K562 (cell line): Measurements from ENCODE around the gene LAMTOR4. TPM values are rescaled to one million over a fixed set of nuclear protein-coding genes. Genes with fewer than 3 reads are reported as not detected.

Experiments used
- BCOR ChIP-seq: fragments of 450-650 bp; IDR thresholded peaks from 2 replicates; pipeline ENCODE4 v1.6.1; 2016
- GTF2A2 ChIP-seq: IDR thresholded peaks from 2 replicates; pipeline ENCODE4 v1.6.1; 2016; ENCODE audit warnings: mild to moderate bottlenecking, missing genetic modification characterization, missing compliant biosample characterization
- MCM3 ChIP-seq: fragments of 450-650 bp; IDR thresholded peaks from 2 replicates; pipeline ENCODE4 v1.6.1; 2016
- MTA1 ChIP-seq: fragments of 450-650 bp; IDR thresholded peaks from 2 replicates; pipeline ENCODE4 v1.6.1; 2017; ENCODE audit warnings: borderline replicate concordance
- MYC ChIP-seq, 2 experiments: fragments of 250-450 bp in 1 of 2; sonication (Bioruptor Pico) in 1 of 2; IDR thresholded peaks; 2 replicates each; pipeline versions ENCODE4 v1.5.1 to v1.6.1; 2012 to 2021; ENCODE audit warnings: low read depth in 2 of 2, borderline replicate concordance in 1 of 2, improper control_type of control experiment in 1 of 2, low read length in 1 of 2, mild to moderate bottlenecking in 1 of 2, moderate library complexity in 1 of 2
- POLR2AphosphoS2 ChIP-seq: IDR thresholded peaks from 2 replicates; pipeline ENCODE4 v1.6.1; 2012; ENCODE audit warnings: low read length, improper control_type of control experiment
- SMARCA4 ChIP-seq: fragments of 450-650 bp; IDR thresholded peaks from 2 replicates; pipeline ENCODE4 v1.6.1; 2016
- ZNF41 ChIP-seq: fragments of 250-450 bp; sonication (Bioruptor Pico); conservative IDR thresholded peaks from 2 replicates; pipeline ENCODE4 v1.4.0; 2020; ENCODE audit warnings: mild to moderate bottlenecking
- ZNF764 ChIP-seq: fragments of 250-450 bp; sonication (Bioruptor Pico); IDR thresholded peaks from 2 replicates; pipeline ENCODE4 v1.4.0; 2020; ENCODE audit warnings: low read depth, mild to moderate bottlenecking, moderate library complexity
- ZNF778 ChIP-seq: fragments of 450-650 bp; formaldehyde crosslinking; IDR thresholded peaks from 2 replicates; pipeline ENCODE4 v1.4.0; 2020; ENCODE audit warnings: mild to moderate bottlenecking, moderate library complexity
- polyA plus RNA-seq, 8 experiments: library from polyadenylated mRNA; depleted of rRNA in 4 of 8; stranded (reverse) in 5 of 8; unstranded in 3 of 8; fragments of >200 nt; fragmentation: Nextera tagmentation in 2 of 8; fragmentation: Illumina TruSeq in 1 of 8; extraction: Ambion mirVana in 2 of 8; extraction: Trizol in 1 of 8; gene quantifications; 2 replicates each; pipeline versions ENCODE4 v1.2.1 to v1.2.3, GENCODE V29; 2011 to 2014; ENCODE audit warnings: inconsistent platforms in 1 of 8, missing spikeins in 1 of 8
- total RNA-seq, 7 experiments: library from RNA; depleted of rRNA in 6 of 7; stranded (reverse); fragments of >200 nt in 6 of 7; fragmentation: Illumina TruSeq in 2 of 7; extraction: Trizol in 2 of 7; gene quantifications; 2 replicates each; pipeline versions ENCODE4 v1.2.1 to v1.2.3, GENCODE V29; 2011 to 2021; ENCODE audit warnings: low replicate concordance in 1 of 7
- TF ChIP-seq, protein P1 (sequence below): sonication (generic); formaldehyde crosslinking; IDR thresholded peaks from 2 replicates; pipeline ENCODE4 v1.4.0; 2020; ENCODE audit warnings: mild to moderate bottlenecking, missing genetic modification reagents
- TF ChIP-seq, protein P2 (sequence below), 2 experiments: fragments of 250-450 bp in 1 of 2; fragments of 450-650 bp in 1 of 2; sonication (Bioruptor Pico) in 1 of 2; IDR thresholded peaks; 2 replicates each; pipeline versions ENCODE4 v1.6.1 to v1.8.0; 2016 to 2021; ENCODE audit warnings: mild to moderate bottlenecking in 2 of 2, moderate library complexity in 2 of 2, missing compliant biosample characterization in 1 of 2, missing genetic modification characterization in 1 of 2
- TF ChIP-seq, protein P3 (sequence below): fragments of 450-650 bp; formaldehyde crosslinking; IDR thresholded peaks from 2 replicates; pipeline ENCODE4 v1.4.0; 2022; ENCODE audit warnings: missing genetic modification characterization
- TF ChIP-seq, protein P4 (sequence below): sonication (generic); formaldehyde crosslinking; IDR thresholded peaks from 2 replicates; pipeline ENCODE4 v1.8.1; 2023; ENCODE audit warnings: mild to moderate bottlenecking, missing genetic modification reagents
- TF ChIP-seq, protein P5 (sequence below): fragments of 450-650 bp; formaldehyde crosslinking; IDR thresholded peaks from 2 replicates; pipeline ENCODE4 v1.4.0; 2020; ENCODE audit warnings: mild to moderate bottlenecking, moderate library complexity
- TF ChIP-seq, protein P6 (sequence below): IDR thresholded peaks from 3 replicates; pipeline ENCODE4 v1.6.1; 2011; ENCODE audit warnings: borderline replicate concordance, mild to moderate bottlenecking, moderate library complexity; ENCODE audit not compliant: insufficient read length; ENCODE audit errors: extremely low read depth
- TF ChIP-seq, protein P7 (sequence below): fragments of 250-450 bp; sonication (Bioruptor Pico); IDR thresholded peaks from 2 replicates; pipeline ENCODE4 v1.5.0; 2021

The LAMTOR4 gene
- total and polyA plus RNA-seq, 9 of the 15 experiments (the other 6 are each of a cell fraction or from before 2014, with no cell fraction given): 79.6 to 314 (median 195) TPM

DNA sequence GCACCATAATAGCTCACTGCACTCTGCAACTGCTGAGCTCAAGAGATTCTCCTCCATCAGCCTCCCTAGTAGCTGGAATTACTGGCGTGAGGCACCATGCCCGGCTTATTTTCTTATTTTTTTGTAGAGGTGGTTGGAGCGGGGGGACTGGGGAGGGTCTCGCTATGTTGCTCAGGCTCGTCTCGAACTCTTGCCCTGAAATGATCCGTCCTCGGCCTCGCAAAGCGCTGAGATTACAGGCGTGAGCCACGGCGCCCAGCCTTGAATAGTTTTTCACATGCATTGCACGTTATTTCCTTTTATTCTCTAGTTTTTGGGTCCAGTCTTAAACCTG is 526 bp upstream of the LAMTOR4 start (continued):
- TF ChIP-seq, protein P1, sequence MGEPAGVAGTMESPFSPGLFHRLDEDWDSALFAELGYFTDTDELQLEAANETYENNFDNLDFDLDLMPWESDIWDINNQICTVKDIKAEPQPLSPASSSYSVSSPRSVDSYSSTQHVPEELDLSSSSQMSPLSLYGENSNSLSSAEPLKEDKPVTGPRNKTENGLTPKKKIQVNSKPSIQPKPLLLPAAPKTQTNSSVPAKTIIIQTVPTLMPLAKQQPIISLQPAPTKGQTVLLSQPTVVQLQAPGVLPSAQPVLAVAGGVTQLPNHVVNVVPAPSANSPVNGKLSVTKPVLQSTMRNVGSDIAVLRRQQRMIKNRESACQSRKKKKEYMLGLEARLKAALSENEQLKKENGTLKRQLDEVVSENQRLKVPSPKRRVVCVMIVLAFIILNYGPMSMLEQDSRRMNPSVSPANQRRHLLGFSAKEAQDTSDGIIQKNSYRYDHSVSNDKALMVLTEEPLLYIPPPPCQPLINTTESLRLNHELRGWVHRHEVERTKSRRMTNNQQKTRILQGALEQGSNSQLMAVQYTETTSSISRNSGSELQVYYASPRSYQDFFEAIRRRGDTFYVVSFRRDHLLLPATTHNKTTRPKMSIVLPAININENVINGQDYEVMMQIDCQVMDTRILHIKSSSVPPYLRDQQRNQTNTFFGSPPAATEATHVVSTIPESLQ: 0 out of 2 replicates have a peak, but pooled peaks have one; percentile 94
- 0 out of 2 replicates have a peak, but pooled peaks have one; percentile 55 for TF ChIP-seq ZNF41
- TF ChIP-seq SMARCA4: 0 out of 2 replicates have a peak, but pooled peaks have one; percentile 20
- TF ChIP-seq, protein P2, sequence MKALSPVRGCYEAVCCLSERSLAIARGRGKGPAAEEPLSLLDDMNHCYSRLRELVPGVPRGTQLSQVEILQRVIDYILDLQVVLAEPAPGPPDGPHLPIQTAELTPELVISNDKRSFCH (CRISPR knock-in tag; IDR thresholded peaks at IDR 0.05): no peak
- TF ChIP-seq, protein P2 (tag; IDR thresholded peaks at IDR 0.05): 0 out of 2 replicates have a peak, but pooled peaks have one; percentile 21
- TF ChIP-seq, protein P3, sequence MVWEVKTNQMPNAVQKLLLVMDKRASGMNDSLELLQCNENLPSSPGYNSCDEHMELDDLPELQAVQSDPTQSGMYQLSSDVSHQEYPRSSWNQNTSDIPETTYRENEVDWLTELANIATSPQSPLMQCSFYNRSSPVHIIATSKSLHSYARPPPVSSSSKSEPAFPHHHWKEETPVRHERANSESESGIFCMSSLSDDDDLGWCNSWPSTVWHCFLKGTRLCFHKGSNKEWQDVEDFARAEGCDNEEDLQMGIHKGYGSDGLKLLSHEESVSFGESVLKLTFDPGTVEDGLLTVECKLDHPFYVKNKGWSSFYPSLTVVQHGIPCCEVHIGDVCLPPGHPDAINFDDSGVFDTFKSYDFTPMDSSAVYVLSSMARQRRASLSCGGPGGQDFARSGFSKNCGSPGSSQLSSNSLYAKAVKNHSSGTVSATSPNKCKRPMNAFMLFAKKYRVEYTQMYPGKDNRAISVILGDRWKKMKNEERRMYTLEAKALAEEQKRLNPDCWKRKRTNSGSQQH (CRISPR knock-in tag): no peak
- TF ChIP-seq ZNF764: peak; percentile 61; the same call in 1 of the 2 replicates
- TF ChIP-seq, protein P4, sequence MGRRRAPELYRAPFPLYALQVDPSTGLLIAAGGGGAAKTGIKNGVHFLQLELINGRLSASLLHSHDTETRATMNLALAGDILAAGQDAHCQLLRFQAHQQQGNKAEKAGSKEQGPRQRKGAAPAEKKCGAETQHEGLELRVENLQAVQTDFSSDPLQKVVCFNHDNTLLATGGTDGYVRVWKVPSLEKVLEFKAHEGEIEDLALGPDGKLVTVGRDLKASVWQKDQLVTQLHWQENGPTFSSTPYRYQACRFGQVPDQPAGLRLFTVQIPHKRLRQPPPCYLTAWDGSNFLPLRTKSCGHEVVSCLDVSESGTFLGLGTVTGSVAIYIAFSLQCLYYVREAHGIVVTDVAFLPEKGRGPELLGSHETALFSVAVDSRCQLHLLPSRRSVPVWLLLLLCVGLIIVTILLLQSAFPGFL (CRISPR knock-in tag): no peak
- no peak for TF ChIP-seq POLR2AphosphoS2
- no peak for TF ChIP-seq MYC (IDR thresholded peaks at IDR 0.05; ENCODE audit: low read depth, low read length)
- peak; percentile 52; the same call in 1 of the 2 replicates for TF ChIP-seq MYC (CRISPR knock-in tag; IDR thresholded peaks at IDR 0.05; ENCODE audit: borderline replicate concordance, low read depth)
- TF ChIP-seq, protein P5, sequence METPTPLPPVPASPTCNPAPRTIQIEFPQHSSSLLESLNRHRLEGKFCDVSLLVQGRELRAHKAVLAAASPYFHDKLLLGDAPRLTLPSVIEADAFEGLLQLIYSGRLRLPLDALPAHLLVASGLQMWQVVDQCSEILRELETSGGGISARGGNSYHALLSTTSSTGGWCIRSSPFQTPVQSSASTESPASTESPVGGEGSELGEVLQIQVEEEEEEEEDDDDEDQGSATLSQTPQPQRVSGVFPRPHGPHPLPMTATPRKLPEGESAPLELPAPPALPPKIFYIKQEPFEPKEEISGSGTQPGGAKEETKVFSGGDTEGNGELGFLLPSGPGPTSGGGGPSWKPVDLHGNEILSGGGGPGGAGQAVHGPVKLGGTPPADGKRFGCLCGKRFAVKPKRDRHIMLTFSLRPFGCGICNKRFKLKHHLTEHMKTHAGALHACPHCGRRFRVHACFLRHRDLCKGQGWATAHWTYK (CRISPR knock-in tag): 0 out of 2 replicates have a peak, but pooled peaks have one; percentile 29
- TF ChIP-seq MTA1: 0 out of 2 replicates have a peak, but pooled peaks have one; percentile 30
- TF ChIP-seq GTF2A2 (tag): no peak
- TF ChIP-seq, protein P6, sequence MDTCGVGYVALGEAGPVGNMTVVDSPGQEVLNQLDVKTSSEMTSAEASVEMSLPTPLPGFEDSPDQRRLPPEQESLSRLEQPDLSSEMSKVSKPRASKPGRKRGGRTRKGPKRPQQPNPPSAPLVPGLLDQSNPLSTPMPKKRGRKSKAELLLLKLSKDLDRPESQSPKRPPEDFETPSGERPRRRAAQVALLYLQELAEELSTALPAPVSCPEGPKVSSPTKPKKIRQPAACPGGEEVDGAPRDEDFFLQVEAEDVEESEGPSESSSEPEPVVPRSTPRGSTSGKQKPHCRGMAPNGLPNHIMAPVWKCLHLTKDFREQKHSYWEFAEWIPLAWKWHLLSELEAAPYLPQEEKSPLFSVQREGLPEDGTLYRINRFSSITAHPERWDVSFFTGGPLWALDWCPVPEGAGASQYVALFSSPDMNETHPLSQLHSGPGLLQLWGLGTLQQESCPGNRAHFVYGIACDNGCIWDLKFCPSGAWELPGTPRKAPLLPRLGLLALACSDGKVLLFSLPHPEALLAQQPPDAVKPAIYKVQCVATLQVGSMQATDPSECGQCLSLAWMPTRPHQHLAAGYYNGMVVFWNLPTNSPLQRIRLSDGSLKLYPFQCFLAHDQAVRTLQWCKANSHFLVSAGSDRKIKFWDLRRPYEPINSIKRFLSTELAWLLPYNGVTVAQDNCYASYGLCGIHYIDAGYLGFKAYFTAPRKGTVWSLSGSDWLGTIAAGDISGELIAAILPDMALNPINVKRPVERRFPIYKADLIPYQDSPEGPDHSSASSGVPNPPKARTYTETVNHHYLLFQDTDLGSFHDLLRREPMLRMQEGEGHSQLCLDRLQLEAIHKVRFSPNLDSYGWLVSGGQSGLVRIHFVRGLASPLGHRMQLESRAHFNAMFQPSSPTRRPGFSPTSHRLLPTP: peak; percentile 35
- no peak for TF ChIP-seq ZNF778 (CRISPR knock-in tag)
- TF ChIP-seq, protein P7, sequence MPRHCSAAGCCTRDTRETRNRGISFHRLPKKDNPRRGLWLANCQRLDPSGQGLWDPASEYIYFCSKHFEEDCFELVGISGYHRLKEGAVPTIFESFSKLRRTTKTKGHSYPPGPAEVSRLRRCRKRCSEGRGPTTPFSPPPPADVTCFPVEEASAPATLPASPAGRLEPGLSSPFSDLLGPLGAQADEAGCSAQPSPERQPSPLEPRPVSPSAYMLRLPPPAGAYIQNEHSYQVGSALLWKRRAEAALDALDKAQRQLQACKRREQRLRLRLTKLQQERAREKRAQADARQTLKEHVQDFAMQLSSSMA (CRISPR knock-in tag): peak; percentile 49; the same call in 1 of the 2 replicates
- TF ChIP-seq BCOR: peak; percentile 56; the same call in 1 of the 2 replicates
- no peak for TF ChIP-seq MCM3
